Fibroblast of villous mesenchyme (primary cell): ENCODE data around the gene CRNKL1. TPM values are rescaled to one million over a fixed set of nuclear protein-coding genes. Genes with fewer than 3 reads are reported as not detected.

Experiments
- DNase-seq: peaks from one replicate; pipeline ENCODE4 v3.0.0-alpha.2; 2010; ENCODE audit warnings: low read depth
- H3K4me3 ChIP-seq: 2 replicates; pipeline ENCODE4 v1.5.1; 2011; ENCODE audit warnings: low read depth, mild to moderate bottlenecking, low read length
- CTCF ChIP-seq: IDR thresholded peaks from 2 replicates; pipeline ENCODE4 v1.5.1; 2012; ENCODE audit warnings: low read depth, mild to moderate bottlenecking, low read length; ENCODE audit not compliant: insufficient read depth
- total RNA-seq: library from RNA; depleted of rRNA; stranded (reverse); fragments of >200 nt; gene quantifications from 2 replicates; pipeline ENCODE4 v1.2.3, GENCODE V29; 2012

CRNKL1 gene
- total RNA-seq, 1 donor, result 31.1 TPM

- no peak for DNase-seq
- no peak for TF ChIP-seq CTCF
- no peak overlapping the region for H3K4me3 ChIP-seq
Measured at GRCh38 chr20:20089939-20090338, 37.7 kb upstream of the CRNKL1 start.

GRCh38 chr20:20089018-20089417 is 36.8 kb upstream of the CRNKL1 start:
- H3K4me3 ChIP-seq, result no peak overlapping the region
- DNase-seq, result no peak
- no peak for TF ChIP-seq CTCF

- no peak for TF ChIP-seq CTCF
- no peak overlapping the region for H3K4me3 ChIP-seq
- DNase-seq, result no peak
Measured at GRCh38 chr20:20085812-20086211, 33.5 kb upstream of the CRNKL1 start.

- no peak for DNase-seq
Measured at GRCh38 chr20:20085071-20085470, 32.8 kb upstream of the CRNKL1 start.

GRCh38 chr20:20084296-20084752 is 32.1 kb upstream of the CRNKL1 start:
- no peak for TF ChIP-seq CTCF
- H3K4me3 ChIP-seq, result no peak overlapping the region
- no peak for DNase-seq

More at GRCh38 chr20:20085071-20085470, 32.8 kb upstream of the CRNKL1 start:
- no peak overlapping the region for H3K4me3 ChIP-seq
- no peak for TF ChIP-seq CTCF

GRCh38 chr20:20083807-20084206 is 31.5 kb upstream of the CRNKL1 start:
- peak; percentile 25 for DNase-seq
- peak; percentile 53 for TF ChIP-seq CTCF
- H3K4me3 ChIP-seq, result no peak overlapping the region

- DNase-seq, result no peak
- no peak overlapping the region for H3K4me3 ChIP-seq
- TF ChIP-seq CTCF, result no peak
Measured at GRCh38 chr20:20079102-20079784, 27.0 kb upstream of the CRNKL1 start.
